GM19240 (cell line): ENCODE measurements around the gene HOXD10.

ENCODE experiments used
- DNase-seq: peaks from one replicate; pipeline ENCODE4 v3.0.0; 2011; ENCODE audit warnings: low spot score; ENCODE audit not compliant: insufficient read length

HOXD10 gene

DNA sequence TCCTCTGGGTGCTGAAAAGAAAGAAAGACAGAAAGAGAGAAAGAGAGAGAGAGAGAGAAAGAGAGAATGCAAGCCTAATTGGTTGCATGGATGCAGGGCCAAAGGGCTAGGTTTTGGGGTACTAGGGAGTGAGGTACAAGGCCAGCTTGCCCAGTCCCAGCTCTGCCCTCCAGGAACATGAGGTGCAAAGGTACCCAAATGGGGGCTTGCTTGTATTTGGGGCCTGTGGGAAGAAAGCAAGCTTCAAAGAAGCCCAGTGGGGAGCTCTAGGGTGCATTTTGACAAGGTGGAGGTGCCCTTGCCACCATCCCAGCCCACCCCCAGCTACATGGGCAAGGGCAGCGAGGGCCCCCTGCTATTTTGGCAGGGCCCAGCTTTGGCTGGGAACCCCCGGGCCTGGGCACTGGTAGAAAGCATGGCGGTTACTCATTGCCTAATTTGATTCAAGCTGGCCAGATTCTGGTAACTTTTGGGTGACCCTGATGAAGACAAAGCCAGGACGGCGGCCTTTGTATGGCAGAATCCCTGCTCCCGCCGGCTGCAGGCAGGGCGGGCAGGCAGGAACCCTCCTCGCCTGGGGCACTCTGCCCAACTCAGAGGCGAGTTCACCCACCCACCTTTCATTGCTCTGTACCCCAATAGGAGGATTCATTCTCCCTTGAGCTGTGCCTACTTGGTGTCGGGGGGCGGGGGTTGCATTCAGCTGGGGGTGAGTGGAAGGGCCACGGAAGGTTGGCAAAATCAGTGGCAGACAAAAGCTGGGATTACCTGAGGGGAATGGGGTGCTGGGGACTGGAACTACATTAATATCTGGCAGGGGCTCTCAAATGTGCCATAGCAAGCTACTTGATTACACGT, 34.2 kb downstream of the HOXD10 start:
- no peak for DNase-seq

GRCh38 chr2:176151442-176152287, 35.1 kb downstream of the HOXD10 start, which contains the start of gene HOXD4:
HOXD4 (plus strand) TSS chr2:176151550; CDS start chr2:176151634, 84 bp downstream.
- no peak for DNase-seq

DNA sequence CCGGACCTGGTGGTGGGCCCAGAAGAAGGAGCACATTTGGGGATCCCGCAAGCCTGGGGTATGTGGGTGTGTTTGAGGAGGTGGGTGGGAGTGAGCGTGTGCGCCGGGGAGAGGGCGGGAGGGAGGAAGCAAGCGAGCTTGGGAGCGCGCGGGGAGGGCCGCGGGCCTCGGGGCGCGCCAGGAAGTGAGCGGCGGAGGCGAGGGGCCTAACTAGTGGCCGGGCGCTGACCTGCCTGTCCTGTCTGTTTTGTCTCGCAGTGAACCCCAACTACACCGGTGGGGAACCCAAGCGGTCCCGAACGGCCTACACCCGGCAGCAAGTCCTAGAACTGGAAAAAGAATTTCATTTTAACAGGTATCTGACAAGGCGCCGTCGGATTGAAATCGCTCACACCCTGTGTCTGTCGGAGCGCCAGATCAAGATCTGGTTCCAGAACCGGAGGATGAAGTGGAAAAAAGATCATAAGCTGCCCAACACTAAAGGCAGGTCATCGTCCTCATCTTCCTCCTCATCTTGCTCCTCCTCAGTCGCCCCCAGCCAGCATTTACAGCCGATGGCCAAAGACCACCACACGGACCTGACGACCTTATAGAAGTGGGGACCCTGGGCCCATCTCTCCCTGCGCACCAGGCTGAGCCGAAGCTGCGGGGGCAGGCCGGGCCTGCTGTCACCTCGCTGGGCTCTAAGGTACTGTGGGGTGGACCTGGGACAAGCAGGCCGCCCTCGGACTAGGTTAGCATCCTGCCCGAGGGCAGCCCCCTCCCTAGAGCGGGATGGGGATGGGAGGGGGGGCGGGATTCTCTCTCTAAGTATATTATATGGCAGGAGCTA, 36.0 kb downstream of the HOXD10 start:
- DNase-seq, result no peak

DNA sequence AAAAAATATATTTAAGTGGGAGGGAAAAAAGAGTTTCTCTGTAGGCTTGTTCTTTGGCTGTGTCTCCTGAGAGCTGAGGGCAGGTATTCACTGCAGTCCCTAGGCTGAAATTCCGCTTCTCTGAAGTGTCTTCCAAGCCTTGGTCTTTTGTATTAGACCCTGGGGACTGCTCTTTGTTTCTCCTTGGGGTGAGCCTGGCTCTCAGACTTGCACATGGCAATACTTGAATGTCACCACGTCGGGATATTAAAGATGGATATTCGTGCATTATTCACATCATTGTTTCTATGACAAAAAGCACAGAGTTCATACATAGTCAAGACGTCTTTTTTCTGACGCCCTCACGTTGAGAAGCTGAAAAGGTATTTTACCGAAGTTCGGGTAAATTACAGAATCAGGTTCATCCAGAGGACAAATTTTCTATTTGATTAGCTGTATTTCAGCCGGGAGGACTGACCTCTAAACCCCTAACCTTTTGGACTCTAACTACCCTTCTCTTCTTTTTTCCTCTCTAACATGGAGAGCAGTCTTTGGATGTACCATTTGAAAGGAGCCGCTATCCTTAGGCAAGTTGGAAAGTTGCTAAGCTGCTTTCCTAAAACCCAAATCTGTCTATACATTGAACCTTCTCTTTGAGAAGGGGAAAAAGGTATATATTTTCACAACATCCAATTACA, 38.1 kb downstream of the HOXD10 start:
- DNase-seq, result no peak

- no peak for DNase-seq
Measured at GRCh38 chr2:176155356-176156044, 38.9 kb downstream of the HOXD10 start.

- no peak for DNase-seq
Measured at GRCh38 chr2:176156301-176156806, 39.8 kb downstream of the HOXD10 start.

GRCh38 chr2:176156807-176157498, 40.4 kb downstream of the HOXD10 start, which contains the start of gene HOXD3:
HOXD3 (plus strand) TSS chr2:176157307; CDS start chr2:176169115, 11,808 bp downstream.
- no peak for DNase-seq

- DNase-seq, result no peak
Measured at GRCh38 chr2:176157499-176158185, 41.1 kb downstream of the HOXD10 start.

GRCh38 chr2:176158186-176158591, 41.6 kb downstream of the HOXD10 start:
- no peak for DNase-seq

DNA sequence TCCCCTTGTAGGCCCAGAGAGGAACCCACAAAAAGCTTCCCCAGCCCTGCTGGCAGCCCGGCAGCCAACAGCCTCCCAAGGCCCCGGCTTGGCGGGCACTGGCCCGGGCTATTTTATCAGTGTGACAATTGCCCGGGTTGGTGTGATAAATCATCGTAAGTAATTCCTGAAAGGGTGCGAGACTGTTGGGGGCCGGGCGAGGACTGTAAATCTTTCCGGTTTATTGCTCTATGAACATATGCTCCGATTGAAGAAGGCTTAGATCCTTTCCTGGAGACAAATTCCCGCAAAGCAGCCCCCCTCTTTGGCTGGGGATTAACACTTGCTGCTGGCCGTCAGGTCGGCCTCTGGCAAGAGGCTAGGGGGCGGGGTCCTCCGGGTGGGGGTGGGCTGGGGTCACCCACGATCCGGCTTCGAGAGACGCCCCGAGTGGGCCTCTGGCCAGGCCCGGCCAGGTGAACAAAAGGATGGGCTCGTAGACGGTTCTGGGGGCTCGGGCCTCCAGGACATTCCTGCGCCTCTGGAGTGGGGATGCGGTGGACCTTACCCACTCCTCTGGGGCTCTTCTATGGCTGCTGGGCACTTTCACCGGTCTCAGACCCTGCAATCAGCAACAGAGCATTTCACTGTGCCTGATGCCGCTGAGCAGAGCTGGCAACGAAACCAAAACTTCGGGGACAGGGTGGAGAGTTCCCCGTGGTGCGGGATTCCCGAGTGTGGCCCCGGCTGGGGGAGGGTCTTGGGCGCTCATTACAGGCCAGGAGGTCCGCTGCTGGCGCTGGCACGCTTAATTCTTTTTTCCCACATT, 42.5 kb downstream of the HOXD10 start:
- DNase-seq, result no peak

GRCh38 chr2:176159663-176160250, 43.2 kb downstream of the HOXD10 start:
- DNase-seq, result no peak

DNA sequence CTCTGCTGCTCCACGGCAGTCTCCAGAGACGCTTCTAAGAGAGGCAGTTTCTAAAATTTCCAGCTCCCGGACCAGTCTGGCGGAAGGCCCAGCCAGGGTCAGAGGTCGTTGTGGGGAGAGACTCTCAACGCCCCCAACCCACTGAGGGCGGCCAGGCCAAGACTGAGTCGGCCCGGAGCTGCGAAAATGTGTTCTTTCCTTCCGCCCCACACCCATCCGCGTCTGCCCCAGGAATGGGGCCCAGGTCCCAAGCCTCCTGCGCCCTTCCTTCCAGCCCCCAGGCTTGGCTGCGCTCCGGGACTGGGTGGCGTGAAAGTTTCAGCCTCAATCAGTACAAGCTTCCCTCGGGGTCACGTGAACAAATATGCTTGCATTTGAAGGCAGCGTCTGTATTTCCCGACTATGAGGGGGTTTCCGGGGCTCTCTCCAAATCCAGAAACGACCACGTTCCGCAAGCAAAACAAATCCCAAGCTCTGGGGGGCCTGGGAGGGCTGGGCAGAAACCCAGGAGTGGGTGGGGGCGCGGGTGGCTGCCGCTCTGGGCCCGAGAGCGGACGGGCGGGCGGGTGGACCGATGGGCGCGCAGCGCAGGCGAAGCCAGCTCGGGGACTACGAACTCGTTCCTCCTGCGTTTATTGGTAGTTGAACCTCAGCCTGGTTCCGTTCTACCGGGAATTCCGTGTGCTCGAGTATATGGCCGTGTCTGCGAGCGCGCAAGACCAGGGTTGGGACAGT, 43.8 kb downstream of the HOXD10 start:
- DNase-seq, result no peak

DNA sequence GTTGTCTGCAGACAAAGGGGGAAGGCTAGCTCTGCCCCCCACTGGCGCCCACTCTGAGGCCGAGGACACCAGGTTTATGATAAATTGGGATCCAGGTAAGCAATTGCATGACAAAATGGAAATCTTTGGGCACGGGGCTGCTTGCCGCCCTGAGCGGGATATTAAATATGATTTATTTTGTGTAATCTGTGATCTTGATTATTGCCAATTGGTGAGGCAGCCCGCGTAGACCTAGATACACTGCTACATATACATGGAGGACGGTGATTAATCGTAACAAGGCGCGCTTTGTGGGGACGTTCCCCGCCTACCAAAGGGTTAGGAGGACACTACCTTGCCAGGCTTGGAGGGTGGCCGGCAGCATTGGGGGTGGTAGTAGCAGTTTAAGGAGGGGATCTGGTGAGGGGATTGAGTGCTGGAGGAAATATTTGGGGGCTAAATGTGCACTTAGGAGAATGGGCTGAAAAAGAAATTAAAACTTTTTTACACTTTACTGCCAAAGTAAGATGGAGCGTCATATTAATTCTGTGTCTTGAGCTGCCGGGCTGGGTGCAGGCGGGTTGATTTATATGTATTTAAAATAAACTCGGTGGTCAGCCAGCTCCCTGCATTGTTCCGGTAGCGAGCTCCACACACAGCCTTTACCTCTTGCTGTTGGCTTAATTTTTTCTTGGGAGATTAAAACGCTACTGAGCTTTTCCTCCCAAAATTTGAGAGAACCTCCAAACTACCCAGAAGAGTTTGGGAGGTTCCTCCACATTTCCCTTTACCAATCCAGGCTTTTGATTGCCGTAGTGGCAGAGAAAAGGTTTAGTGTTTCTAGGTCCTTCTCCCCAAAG, 44.6 kb downstream of the HOXD10 start:
- DNase-seq, result no peak

- DNase-seq, result no peak
Measured at GRCh38 chr2:176161825-176162626, 45.4 kb downstream of the HOXD10 start.
